ENCODE measurements around the gene FCRL5.
"Not testable (repeated sequence)": the region's sequence is repeated elsewhere in the genome, so short reads cannot be mapped to it uniquely, and the experiment has no call there.

FCRL5 gene

GRCh38 chr1:157487096-157487495, 65.2 kb downstream of the FCRL5 start:
- no peak for DNase-seq

GRCh38 chr1:157486400-157486799, 65.9 kb downstream of the FCRL5 start:
- not testable (repeated sequence) for DNase-seq

DNA sequence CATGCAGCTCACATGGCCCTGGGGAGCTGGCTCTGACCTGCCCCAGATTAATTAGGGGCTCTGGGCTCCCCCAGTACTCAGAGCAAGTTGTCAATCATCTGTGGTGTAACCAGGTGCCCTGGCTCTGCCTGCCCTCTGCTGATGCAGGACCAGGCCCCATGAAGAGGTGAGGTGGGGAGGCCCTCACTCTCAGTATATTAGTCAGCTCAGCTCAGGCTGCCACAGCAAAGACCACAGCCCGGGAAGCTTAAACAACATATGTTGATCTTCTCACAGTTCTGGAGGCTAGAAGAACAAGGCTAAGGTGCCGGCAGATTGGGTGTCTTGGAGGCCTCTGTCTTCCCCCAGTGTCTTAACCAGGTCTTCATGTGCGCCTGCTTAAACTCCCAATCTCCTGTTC, 66.5 kb downstream of the FCRL5 start:
- no peak for DNase-seq

- DNase-seq, result no peak
Observed at GRCh38 chr1:157484573-157484972, 67.7 kb downstream of the FCRL5 start.

- DNase-seq, result no peak
Observed at GRCh38 chr1:157483635-157484034, 68.7 kb downstream of the FCRL5 start.

DNA sequence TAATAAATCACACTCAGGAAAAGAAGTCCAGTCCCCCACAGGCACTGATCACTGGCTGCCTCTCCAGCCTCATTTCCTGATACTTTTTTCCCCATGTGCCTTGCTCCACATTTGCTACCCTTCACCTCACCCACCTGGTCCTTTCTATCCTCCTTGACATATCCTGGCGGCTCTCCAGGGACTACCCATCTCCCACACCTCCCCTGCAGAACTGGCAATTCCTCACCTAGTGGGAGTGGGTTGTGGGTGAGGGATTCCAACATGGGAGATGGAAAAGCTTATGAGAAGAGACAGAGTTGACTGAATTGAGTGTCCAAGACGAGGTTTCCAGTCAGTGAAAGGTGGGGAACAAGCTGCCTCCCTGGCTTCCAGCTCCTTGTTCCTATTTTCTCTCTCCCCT, 69.6 kb downstream of the FCRL5 start:
- no peak for DNase-seq

GRCh38 chr1:157482174-157482573, 70.1 kb downstream of the FCRL5 start:
- DNase-seq, result no peak

- no peak for DNase-seq
Observed at GRCh38 chr1:157478030-157478429, 74.3 kb downstream of the FCRL5 start.

DNA sequence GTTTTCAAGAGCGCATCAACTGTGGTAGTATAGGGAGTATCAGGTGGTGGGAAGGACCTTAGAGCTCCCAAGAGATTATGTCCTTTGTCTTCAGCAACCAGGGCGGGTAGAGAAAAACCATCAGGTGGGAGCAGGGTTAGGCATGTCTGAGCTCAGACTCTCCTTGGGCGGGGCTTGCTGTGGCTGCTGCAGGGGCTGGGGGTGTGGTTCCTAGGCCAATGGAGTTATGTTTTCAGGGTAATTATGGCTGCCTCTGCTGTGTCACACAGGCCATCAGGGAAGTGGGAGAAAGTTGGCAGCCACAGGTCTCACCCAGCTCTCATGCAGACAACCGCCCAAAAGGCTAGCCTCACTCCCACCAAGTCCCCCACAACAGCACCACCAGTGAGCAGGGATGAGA, 74.9 kb downstream of the FCRL5 start:
- no peak for DNase-seq

GRCh38 chr1:157472959-157473358, 79.4 kb downstream of the FCRL5 start:
- no peak for DNase-seq

- DNase-seq, result no peak
Observed at GRCh38 chr1:157472056-157472701, 80.1 kb downstream of the FCRL5 start.

- no peak for DNase-seq
Observed at GRCh38 chr1:157471531-157471930, 80.8 kb downstream of the FCRL5 start.

DNA sequence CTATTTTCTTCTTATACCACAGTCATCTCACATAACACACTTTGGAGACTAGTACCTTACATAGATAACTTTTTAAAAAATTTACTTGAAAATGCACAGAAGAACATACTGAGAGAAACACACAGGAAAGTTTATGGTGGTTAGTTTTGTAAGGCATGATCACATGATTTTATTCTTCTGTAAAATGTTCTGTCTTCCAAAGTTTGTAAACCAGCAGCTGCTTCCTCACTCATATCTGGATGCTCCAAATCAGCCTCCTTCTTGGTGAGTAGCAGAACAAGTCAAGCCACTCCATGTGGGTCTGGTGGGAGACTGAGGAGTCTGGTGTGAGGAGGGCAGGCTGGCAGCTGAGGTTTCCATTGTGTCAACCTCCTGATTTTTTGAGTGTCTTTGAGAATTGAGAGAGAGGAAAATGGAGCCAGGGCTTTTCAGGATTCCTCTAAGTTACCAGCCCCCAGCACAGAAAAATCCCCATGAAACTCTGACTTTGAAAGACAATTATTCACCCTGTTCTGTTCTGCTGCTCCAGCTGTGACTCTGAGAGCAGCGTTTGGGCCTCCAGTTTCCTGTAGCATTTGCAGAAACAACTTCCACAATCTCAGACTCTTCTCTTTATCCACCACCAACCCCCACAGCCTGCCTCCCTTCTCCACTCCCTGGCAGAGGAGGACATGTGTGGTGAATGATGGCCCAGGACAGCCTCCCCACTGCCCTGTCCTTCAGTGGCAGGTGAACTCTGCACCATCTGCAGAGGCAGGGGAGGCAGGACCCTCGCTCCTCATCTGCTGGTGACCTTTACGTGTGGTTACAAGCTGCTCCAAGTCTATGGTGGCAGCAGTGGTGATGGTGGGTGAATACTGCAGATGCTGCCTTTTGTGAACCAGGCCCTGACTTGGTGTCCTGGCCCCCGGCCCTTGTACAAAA, 82.3 kb downstream of the FCRL5 start:
- DNase-seq, result no peak

- no peak for DNase-seq
Observed at GRCh38 chr1:157469300-157469699, 83.0 kb downstream of the FCRL5 start.

DNA sequence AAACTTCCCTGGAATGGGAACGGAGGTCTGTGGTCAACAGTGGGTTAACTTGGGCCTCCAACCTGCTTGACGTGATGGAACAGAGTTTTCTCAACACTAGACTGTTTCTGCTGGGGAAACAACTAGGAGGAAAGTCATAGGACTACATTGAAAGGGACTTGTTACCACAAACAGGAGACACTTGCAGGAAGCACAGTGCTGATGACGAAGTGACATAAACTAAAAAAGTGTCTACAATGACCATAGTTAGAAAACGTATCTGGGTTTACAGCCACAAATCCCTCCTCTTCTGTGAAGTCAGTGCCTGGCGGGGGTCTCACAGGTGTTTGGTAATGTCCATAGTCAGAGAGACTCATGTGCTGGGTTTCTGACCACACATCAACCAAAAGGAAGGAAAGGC, 86.3 kb downstream of the FCRL5 start:
- DNase-seq, result no peak
